Activated CD4-positive, alpha-beta T cell treated with anti-CD3 and anti-CD28 coated beads, Interleukin-2, Interleukin-4, amounts not matched to agents 100 ng/mL and 50 ng/mL, durations not matched to agents 16 hours and 8 hours (primary cell): ENCODE measurements around the gene BAG2.

Source experiments
- DNase-seq: peaks from one replicate; pipeline ENCODE4 v3.0.0-alpha.2; 2020; ENCODE audit warnings: low spot score

The BAG2 gene

GRCh38 chr6:57172136-57173055 lies at the start of gene BAG2:
Gene BAG2, plus strand, starts transcription at chr6:57172326. Its CDS starts 372 bp downstream, at chr6:57172698.
- peak; percentile 96 for DNase-seq

- no peak for DNase-seq
These were observed 49.0 kb upstream of the BAG2 start for GRCh38 chr6:57123111-57123510.

GRCh38 chr6:57127763-57128162 lies 44.4 kb upstream of the BAG2 start:
- no peak for DNase-seq

GRCh38 chr6:57130661-57131177 lies 41.4 kb upstream of the BAG2 start:
- peak; percentile 19 for DNase-seq

GRCh38 chr6:57134954-57135353 lies 37.2 kb upstream of the BAG2 start:
- DNase-seq: no peak

- DNase-seq: no peak
These were observed 36.2 kb upstream of the BAG2 start for GRCh38 chr6:57135885-57136284.

- DNase-seq: peak; percentile 71
These were observed 34.8 kb upstream of the BAG2 start for GRCh38 chr6:57137350-57137749.

GRCh38 chr6:57138026-57138425 lies 34.1 kb upstream of the BAG2 start:
- DNase-seq: no peak

- DNase-seq: no peak
These were observed 30.5 kb upstream of the BAG2 start for GRCh38 chr6:57141451-57142177.

- DNase-seq: no peak
These were observed 30.0 kb upstream of the BAG2 start for GRCh38 chr6:57142178-57142525.

GRCh38 chr6:57143690-57144089 lies 28.4 kb upstream of the BAG2 start:
- no peak for DNase-seq

- DNase-seq: no peak
These were observed 24.7 kb upstream of the BAG2 start for GRCh38 chr6:57147401-57147800.

GRCh38 chr6:57147955-57148858 lies 23.9 kb upstream of the BAG2 start:
- peak; percentile 78 for DNase-seq

GRCh38 chr6:57158658-57159057 lies 13.5 kb upstream of the BAG2 start:
- DNase-seq: no peak

- no peak for DNase-seq
These were observed 13.0 kb upstream of the BAG2 start for GRCh38 chr6:57159127-57159526.

- DNase-seq: no peak
These were observed 10.1 kb upstream of the BAG2 start for GRCh38 chr6:57162028-57162427.

GRCh38 chr6:57162516-57162915 lies 9.6 kb upstream of the BAG2 start:
- no peak for DNase-seq

- DNase-seq: no peak
These were observed 8.2 kb upstream of the BAG2 start for GRCh38 chr6:57163956-57164355.

- no peak for DNase-seq
These were observed 7.0 kb upstream of the BAG2 start for GRCh38 chr6:57165080-57165479.

- DNase-seq: peak; percentile 49
These were observed 1.1 kb downstream of the BAG2 start for GRCh38 chr6:57173056-57173885.

- no peak for DNase-seq
These were observed 1.9 kb downstream of the BAG2 start for GRCh38 chr6:57173886-57174510.
